DND-41 (cell line): Measurements from ENCODE around the gene PEDS1.

Source experiments
- EZH2 ChIP-seq: IDR thresholded peaks from 3 replicates; pipeline ENCODE4 v1.6.1; 2012; ENCODE audit warnings: borderline replicate concordance, low read depth, mild to moderate bottlenecking, moderate library complexity, low read length, inconsistent platforms; ENCODE audit not compliant: severe bottlenecking
- TF ChIP-seq, protein P1 (sequence below): IDR thresholded peaks from 2 replicates; pipeline ENCODE4 v1.5.1; 2012; ENCODE audit warnings: borderline replicate concordance, low read length, moderate library complexity, mild to moderate bottlenecking; ENCODE audit not compliant: poor library complexity, severe bottlenecking; ENCODE audit errors: extremely low read depth

DNA sequence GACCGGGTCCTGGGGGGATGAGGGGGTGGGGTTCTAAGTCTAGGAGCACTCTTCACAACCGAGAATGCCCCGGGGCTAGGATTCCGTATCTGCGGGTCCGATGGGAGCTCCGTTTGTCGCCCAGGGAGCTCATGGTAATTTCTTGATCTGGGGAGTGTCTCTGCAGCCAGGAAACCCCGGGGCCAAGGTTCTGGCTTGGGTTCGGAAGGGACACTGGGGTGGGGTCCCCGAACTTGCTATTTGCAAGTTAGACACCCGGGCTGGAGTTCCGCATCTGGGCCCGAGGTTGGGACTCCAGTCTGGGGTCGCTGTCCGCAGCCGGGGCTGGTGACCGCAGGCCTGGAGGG is 397 bp downstream of the PEDS1 start:
- TF ChIP-seq, protein P1, sequence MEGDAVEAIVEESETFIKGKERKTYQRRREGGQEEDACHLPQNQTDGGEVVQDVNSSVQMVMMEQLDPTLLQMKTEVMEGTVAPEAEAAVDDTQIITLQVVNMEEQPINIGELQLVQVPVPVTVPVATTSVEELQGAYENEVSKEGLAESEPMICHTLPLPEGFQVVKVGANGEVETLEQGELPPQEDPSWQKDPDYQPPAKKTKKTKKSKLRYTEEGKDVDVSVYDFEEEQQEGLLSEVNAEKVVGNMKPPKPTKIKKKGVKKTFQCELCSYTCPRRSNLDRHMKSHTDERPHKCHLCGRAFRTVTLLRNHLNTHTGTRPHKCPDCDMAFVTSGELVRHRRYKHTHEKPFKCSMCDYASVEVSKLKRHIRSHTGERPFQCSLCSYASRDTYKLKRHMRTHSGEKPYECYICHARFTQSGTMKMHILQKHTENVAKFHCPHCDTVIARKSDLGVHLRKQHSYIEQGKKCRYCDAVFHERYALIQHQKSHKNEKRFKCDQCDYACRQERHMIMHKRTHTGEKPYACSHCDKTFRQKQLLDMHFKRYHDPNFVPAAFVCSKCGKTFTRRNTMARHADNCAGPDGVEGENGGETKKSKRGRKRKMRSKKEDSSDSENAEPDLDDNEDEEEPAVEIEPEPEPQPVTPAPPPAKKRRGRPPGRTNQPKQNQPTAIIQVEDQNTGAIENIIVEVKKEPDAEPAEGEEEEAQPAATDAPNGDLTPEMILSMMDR = no peak
- no peak for TF ChIP-seq EZH2
